ENCODE results near the gene CCDC88C.
"Not testable (repeated sequence)": the region's sequence is repeated elsewhere in the genome, so short reads cannot be mapped to it uniquely, and the experiment has no call there.

- TF ChIP-seq CTCF, POLR2AphosphoS5, POLR2A (IDR thresholded peaks at IDR 0.05): not testable (repeated sequence)
Measured at GRCh38 chr14:91266276-91266675, 151.3 kb downstream of the CCDC88C start.

Data from prostate gland (tissue), 2 donors.